HG02763 (cell line): ENCODE measurements around the gene KCNK16.

Experiments used
- ATAC-seq: cut with Tn5 transposase; IDR thresholded peaks from one replicate; pipeline ENCODE4 v1.9.1; 2021; ENCODE audit warnings: mild to moderate bottlenecking, moderate library complexity; ENCODE audit not compliant: unreplicated experiment

The KCNK16 gene

DNA sequence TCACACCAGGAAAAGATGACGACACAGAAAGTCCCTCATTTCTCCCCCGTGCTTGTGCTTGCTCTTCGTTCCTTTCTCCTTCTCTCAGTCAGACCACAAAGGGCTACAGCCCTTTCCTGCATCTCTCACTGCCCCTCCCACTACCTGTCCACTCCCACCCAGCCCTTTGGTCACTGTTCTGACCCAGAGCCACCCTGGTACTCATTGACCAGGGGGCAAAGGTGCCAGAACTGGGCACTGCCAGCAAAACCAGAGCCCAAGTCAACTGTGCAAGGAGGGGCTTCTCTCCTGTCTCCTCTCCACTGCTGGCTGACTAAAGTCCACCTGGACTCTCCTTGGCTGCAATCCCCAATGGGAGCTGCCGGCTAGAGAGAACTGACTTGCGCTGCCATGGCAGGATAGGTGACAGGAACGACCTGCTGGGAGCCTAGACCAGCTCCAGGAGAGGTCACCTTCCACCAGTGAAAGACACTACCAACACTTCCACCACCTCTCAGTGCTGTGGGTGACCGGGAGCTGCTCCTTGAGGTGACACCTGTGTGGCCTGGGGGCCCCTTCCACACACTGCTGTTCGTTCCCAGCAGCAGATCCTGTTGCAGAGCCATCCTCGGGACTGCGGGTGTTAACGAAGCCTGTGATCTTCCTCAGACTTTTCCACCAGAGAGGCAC is 41.1 kb downstream of the KCNK16 start:
- ATAC-seq, result no peak

DNA sequence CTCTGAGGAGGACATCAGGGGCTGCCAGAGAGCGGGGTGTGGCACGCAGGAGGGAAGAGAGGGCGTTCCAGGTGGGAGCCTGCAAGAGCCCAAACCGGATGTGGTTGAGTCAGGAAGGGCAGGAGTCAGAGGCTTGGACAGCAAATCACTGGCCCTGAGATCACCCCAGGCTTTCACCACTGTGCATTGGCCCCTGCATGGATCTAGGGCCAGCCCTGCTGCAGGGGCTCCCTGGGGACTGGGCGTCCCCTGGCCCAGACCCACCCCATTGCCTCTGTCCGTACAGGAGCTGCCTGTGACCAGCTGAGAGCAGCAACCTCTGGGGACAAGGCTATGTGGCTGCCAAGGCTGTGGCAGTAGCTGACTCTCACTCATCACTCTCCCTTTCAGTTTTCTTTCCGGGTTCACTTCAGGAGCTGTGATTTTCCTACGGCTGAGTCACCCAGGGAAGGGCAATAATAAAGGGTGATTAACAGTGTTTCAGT is 42.2 kb downstream of the KCNK16 start:
- ATAC-seq, result no peak

DNA sequence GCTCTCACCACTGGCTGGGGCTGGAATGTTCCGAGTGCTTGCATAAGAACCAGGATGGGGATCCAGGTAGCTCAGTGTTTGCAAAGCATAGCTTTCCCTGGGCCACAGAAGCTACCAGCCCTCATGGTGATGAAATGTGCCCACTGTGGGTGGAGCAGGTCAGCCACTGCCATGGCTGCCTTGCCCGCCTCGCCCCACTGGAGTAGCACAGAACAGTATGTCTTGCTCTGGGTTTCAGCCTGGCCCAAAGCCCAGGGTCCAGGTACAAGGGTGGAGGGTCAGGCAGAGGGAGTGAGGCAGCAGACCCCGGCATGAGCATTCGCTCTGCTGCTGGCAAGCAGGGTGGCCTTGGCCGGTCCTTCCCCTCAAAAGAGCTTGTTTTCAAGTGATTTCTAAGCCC is 43.0 kb downstream of the KCNK16 start:
- ATAC-seq, result no peak

DNA sequence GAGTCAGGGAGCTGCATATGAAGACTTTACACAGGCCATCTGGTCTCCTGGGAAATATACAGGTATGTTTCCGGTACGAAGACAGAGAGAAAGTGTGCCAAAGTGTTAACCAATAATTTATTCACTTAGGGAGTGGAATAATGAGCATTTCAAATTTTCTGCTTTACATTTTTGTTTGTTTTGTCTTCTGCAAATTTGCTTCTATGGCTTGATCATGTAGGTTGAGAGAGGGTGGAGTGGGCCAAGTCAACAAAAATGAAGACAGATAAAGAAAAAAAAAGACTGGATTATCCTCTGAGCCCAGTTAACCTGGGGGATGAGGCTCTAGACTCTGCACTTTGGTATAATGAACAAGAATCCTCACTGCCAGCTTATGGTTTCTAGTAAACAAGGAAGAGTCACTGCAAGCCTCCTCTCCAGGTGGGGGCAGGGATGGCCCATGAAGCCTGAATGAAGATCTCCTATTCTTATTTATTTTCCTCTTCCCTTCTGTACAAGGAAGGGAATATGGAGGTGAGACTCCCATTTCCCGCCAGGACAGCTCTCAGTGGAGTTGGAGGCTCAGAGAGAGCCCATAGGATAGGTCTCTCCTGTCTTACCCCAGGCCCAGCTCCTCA is 46.0 kb downstream of the KCNK16 start:
- no peak for ATAC-seq

DNA sequence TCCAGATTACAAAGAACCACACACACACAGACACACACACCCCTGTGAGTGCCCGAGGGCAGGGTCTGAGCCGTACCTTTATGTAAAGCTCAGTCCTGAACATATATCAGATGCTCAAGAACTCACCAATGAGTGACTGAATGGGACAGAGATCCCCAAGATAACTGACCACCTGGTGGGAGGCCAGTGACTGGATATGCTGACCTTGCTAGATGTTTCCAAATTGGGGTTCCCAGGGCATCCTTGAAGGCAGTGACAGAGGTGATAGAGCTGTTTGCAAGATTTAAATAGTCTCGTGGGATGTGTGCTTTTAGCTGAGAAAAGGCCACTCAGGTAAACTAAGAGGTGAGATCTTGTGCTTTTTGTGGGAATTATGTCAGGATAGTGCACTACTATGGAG is 47.6 kb downstream of the KCNK16 start:
- ATAC-seq, result no peak

DNA sequence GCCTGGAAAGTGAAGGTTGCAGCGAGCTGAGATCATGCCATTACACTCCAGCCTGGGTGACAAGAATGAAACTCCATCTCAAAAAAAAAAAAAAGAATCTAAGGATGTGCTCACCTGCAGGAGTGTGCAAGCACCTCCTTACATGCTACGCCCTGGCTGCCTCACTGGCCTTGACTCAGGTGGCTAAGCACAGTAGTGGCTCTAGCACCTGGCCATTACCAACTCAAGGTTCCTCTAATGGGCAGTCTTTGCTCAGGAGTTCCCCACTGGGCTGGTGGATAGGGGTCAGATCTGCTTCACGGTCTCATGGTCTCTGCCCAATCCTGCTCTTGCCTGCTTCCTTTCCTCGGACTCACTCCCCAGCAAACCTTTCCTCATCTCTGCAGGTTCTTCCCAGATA is 48.0 kb downstream of the KCNK16 start:
- ATAC-seq, result no peak

DNA sequence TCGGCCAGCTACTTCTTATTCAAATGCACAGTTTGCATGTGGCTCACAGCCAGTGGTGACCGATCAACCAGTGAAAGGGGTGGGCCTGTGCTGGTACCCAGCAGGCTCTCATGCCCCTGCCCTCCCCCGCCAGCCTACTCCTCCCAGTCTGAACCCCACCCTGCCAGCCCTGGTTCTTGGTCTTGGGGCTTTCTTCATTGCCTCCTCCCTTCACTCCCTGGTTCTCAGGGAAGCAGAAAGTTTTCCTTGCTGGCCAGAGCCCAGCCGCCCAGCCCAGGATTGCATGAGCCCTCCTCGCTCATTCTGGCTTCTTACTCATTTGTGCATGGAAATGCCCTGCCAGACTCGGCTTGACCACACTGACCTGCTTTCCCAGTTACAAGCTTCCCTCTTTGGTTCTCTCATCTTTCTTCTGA is 49.1 kb downstream of the KCNK16 start:
- ATAC-seq, result no peak

DNA sequence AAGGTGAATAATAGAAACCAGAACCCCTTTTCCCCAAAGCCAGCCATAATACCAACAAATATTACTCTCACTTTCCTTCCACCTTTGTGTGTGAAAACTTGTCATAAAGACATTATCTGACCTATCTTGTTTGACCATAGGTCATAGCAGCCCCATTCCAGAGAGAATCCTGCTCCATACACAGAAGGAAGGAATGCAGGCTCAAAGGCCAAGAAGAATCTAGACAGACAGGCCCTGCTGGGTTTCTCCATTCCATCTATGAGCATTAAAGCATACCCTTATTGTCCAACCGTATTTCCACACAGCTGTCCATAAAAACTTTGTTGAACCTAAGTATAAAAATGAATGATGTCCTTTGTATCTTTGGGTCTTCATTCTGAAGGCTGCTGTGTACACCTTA is 52.5 kb downstream of the KCNK16 start:
- ATAC-seq, result no peak

DNA sequence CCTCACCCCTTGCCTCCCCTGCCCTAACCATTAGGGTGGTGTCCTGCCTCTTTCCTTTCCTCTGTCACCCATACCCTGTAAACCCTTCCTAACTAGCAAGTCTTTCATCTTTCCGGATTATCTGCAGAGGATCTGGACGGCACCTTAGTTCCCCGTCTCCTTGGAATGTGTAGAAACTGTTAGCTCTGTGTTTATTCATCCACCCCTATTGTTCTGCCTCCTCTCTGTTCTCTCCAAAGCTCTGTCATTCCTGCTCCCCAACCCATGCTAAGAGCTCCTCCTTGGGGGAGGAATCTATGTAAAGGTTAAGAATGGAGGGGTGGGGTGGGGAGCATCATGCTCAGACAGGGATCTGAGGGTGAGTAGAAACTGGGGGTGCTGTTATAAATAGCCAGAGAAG is 53.8 kb downstream of the KCNK16 start:
- no peak for ATAC-seq

DNA sequence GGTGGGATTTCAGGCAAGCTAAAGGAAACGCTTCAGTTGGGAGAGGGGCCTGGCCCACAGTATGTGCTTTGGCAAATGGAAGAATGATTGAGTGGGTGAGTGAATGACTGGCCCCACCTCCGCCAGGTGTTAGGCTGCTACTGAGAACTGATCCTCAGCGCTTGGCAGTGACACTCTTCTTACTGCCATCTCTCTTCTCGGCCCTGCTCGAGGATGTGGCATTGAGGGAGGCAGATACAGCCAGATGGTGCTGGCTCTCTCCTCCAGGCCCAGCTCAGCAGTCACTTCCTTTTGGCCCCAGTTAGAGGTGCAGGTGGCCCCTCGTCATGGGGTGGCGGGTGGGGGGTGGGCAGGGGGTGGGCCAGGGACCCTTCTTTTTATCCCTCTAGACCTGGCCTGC is 54.3 kb downstream of the KCNK16 start:
- no peak for ATAC-seq

DNA sequence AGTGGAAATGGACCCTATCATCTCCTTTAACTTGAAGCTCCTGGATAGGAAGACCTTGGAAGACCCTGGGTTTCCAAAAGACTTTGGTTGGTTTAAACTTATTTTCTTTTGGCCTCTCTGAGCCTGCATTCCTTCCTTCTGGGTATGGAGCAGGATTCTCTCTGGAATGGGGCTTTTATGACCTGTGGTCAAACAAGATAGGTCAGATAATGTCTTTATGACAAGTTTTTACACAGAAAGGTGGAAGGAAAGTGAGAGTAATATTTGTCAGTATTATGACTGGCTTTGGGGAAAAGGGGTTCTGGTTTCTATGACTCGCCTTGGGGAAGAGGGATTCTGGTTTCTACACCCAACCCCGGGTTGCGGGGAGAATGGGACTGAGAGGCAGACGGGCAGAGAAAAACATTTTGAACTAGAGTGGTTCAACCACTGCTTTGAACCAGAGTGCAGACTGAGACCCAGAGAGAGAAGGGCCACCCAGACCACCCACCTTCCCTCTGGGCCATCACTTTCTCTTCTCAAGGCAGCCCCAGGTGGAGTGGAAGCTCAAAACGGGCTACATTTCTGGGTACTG is 55.6 kb downstream of the KCNK16 start:
- no peak for ATAC-seq

DNA sequence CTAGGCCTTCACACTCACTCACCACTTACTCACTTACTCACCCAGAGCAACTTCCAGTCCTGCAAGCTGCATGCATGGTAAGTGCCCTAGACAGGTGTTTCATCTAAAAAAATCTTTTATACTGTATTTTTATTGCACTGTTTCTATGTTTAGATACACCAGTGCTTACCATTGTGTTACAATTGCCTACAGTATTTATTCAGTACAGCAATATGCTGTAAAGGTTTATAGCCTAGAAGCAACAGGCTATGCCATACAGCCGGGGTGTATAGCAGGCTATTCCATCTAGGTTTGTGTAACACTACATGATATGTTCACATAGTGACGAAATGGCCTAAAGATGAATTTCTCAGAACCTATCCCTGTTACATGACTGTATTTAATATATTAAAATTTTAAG is 56.1 kb downstream of the KCNK16 start:
- ATAC-seq, result no peak
